Heart right ventricle (tissue), 16 donors: Measurements from ENCODE around the gene ZMAT3. TPM values are rescaled to one million over a fixed set of nuclear protein-coding genes. Genes with fewer than 3 reads are reported as not detected.
A peak's percentile ranks its signal among the peaks of the same experiment; 100 is the strongest.

Experiments used
- ATAC-seq, 8 donors: fragments of 200-7000 bp; cut with Tn5 transposase; one replicate each; pipeline ENCODE4 v1.9.1; 2020; ENCODE audit warnings: mild to moderate bottlenecking in 8 of 8, moderate library complexity in 8 of 8, moderate number of reproducible peaks in 1 of 8
- DNase-seq, 2 donors: peaks; one replicate each; pipeline ENCODE4 v3.0.0-alpha.2; 2020
- H3K27ac ChIP-seq, 10 donors: fragments of 200-600 bp; sonication (generic) in 2 of 10; one replicate each; pipeline versions ENCODE4 v1.5.0 to v1.8.0; 2020 to 2022; ENCODE audit warnings: mild to moderate bottlenecking in 3 of 10
- H3K27me3 ChIP-seq, 7 donors: fragments of 200-600 bp; one replicate each; pipeline ENCODE4 v1.8.0; 2021 to 2022; ENCODE audit warnings: mild to moderate bottlenecking in 2 of 7
- H3K36me3 ChIP-seq, 9 donors: fragments of 200-600 bp; sonication (generic) in 1 of 9; one replicate each; pipeline versions ENCODE4 v1.5.0 to v1.8.0; 2020 to 2022; ENCODE audit warnings: mild to moderate bottlenecking in 2 of 9
- H3K4me1 ChIP-seq, 9 donors: fragments of 200-600 bp; sonication (generic) in 1 of 9; one replicate each; pipeline versions ENCODE4 v1.5.0 to v1.8.0; 2020 to 2022; ENCODE audit warnings: mild to moderate bottlenecking in 4 of 9
- H3K4me3 ChIP-seq, 10 donors: fragments of 200-600 bp; sonication (generic) in 2 of 10; one replicate each; pipeline versions ENCODE4 v1.5.0 to v1.8.0; 2020 to 2022; ENCODE audit warnings: mild to moderate bottlenecking in 7 of 10, moderate library complexity in 2 of 10
- H3K9me3 ChIP-seq, 11 donors: fragments of 200-600 bp in 10 of 11; sonication (generic) in 2 of 11; one replicate each; pipeline versions ENCODE4 v1.5.0 to v1.8.0; 2013 to 2022; ENCODE audit warnings: mild to moderate bottlenecking in 2 of 11, control low read depth in 1 of 11, moderate library complexity in 1 of 11
- WGBS, 2 donors: extraction: QIAGEN DNeasy Blood & Tissue Kit; methylation state at CpG; one replicate each; pipeline ENCODE4 v1.1.7; 2013; ENCODE audit warnings: inconsistent platforms in 1 of 2; 5-methylcytosine and 5-hydroxymethylcytosine counted together
- intact Hi-C, 10 donors: fragments of 100-400 bp; cut with DNase I; formaldehyde crosslinking; loops; one replicate each; pipeline versions ENCODE4 v1.11.1 to v1.14.2; 2022
- polyA plus RNA-seq, 2 donors: library from polyadenylated mRNA; stranded (reverse); fragments of 200-250 nt; gene quantifications; one replicate each; pipeline ENCODE4 v1.2.3, GENCODE V29; 2013
- total RNA-seq, 10 donors: library from RNA; stranded (reverse); fragmentation: NEBNext Ultra II Directional in 3 of 10; extraction: Animal tissue kit (Norgen Biotek cat#: 25700) in 3 of 10; gene quantifications; one replicate each; pipeline versions ENCODE4 v1.2.1 to v1.2.4, GENCODE V29; 2021 to 2023
- TF ChIP-seq, protein P1 (sequence below), 9 donors: fragments of 200-600 bp; sonication (generic) in 2 of 9; IDR thresholded peaks; one replicate each; pipeline versions ENCODE4 v1.5.0 to v1.8.0; 2021 to 2022; ENCODE audit warnings: antibody characterized with exemption in 9 of 9, mild to moderate bottlenecking in 5 of 9, moderate library complexity in 1 of 9
- donor health status: Arrhythmogenic right ventricular cardiomyopathy.
- donor health status: ischemic (EF 13 %, LVEDD 7.1; RV severe dilation, severe dysfunction).
- donor health status: healthy with polysubstance abuse.
- donor health status: DM: no; HTN: yes; CAD: no.
- donor health status: DM: no; HTN: no; CAD: no.
- donor health status: ischemic (EF 25% LVEDD 6.9; RV normal size, moderate dysfunction).
- donor health status: ischemic (EF 25% LVEDD 5.7; RV mildly dilated, moderate dysfunction).
- donor health status: healthy.
- donor health status: DM: yes; HTN: yes; CAD: no.
- donor health status: Ischemic cardiomyopathy.
- donor health status: ischemic (EF 35%, LVEDD 5.7; RV mildly dilated, moderate dysfunction).
- donor health status: nonischemic (EF 11% LVEDD 7.7; RV severe dilation, severe dysfunction).
- donor health status: DM: yes; HTN: yes; CAD: no.
- donor health status: PGD.
- donor health status: ischemic (EF 29% LVEDD 5.4; RV normal size, mild dysfunction).
- donor health status: nonischemic (EF 23%, LVEDD 6.1; RV moderate dilation, normal function).

ZMAT3 gene
- total and polyA plus RNA-seq, 12 donors, result 1.8 to 18.2 (median 12.6) TPM

DNA sequence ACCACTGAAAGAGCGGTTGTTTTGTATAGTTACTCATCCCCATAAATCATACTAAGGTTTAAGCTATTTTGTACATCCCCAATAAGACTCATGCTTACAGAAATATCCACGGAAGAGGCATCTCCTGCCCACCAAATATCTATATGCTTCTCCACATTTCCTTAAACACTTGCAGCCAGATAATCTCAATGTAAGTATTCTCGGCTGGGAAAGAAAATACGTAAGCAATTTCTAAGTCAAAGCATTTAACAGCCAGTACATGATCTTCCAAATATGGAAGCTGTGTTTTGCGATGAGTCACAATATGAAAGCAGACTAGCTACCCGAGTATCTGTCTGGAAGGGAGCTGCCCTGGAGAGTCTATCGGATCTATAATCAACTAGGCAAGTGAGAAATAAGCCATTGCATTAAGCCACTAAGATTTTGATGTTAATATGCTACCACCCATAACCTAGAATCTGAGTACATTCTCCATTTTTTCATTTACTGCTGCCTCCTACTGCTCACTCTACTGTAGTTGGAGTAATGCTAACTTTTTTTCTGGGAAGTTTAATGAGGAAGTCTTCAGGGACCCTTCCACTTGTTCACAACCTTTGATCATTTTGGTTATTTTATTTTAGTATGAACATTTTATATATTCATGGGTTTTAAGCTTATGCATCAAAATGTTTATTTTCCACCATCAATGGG, 26.9 kb upstream of the ZMAT3 start:
- Histone ChIP-seq H3K27ac (no peak overlapping the region), H3K9me3 (no peaks in the 10 kb centered on the region), H3K4me1 (no peaks in the 10 kb centered on the region), H3K36me3 (no peaks in the 10 kb centered on the region), H3K27me3 (peaks cover 0 to 7% (median 0%) of the 10 kb centered on the region in 7 donors), H3K4me3 (peak overlapping the region in 2 of 10 donors; percentile 14 to 25)
- intact Hi-C loops, result no loop called here
- TF ChIP-seq, protein P1, sequence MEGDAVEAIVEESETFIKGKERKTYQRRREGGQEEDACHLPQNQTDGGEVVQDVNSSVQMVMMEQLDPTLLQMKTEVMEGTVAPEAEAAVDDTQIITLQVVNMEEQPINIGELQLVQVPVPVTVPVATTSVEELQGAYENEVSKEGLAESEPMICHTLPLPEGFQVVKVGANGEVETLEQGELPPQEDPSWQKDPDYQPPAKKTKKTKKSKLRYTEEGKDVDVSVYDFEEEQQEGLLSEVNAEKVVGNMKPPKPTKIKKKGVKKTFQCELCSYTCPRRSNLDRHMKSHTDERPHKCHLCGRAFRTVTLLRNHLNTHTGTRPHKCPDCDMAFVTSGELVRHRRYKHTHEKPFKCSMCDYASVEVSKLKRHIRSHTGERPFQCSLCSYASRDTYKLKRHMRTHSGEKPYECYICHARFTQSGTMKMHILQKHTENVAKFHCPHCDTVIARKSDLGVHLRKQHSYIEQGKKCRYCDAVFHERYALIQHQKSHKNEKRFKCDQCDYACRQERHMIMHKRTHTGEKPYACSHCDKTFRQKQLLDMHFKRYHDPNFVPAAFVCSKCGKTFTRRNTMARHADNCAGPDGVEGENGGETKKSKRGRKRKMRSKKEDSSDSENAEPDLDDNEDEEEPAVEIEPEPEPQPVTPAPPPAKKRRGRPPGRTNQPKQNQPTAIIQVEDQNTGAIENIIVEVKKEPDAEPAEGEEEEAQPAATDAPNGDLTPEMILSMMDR (IDR thresholded peaks at IDR 0.05), result peak in 2 of 9 donors; percentile 15 to 24
- ATAC-seq (no peak), DNase-seq (no peak)
- WGBS, 2 donors, result 72 to 79% methylated on average over 7 of the region's 7 CpGs

DNA sequence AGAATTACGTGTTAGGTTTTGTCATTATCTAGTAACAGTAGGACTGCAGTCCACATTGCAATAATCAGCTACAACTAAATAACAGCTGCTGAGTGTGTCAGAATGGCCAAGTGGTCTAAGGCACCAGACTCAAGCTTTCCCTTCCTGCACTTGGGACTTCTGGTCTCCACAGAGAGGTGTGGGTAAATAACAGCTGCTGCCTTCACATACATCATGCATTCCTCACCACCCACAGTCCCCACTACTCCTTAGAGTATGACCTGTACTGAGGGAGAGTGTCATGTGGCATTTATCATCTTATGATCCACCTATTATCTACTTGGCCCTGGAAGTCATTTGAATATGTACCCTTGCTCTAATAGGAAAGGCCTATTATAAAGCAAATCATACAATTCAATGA, 22.2 kb upstream of the ZMAT3 start:
- DNase-seq (no peak), ATAC-seq (no peak)
- no peak overlapping the region for H3K4me3 ChIP-seq
- TF ChIP-seq, protein P1 (IDR thresholded peaks at IDR 0.05), result no peak
- H3K36me3 ChIP-seq, result no peaks in the 10 kb centered on the region
- WGBS, 2 donors, result 88% methylated on average over 1 of the region's 1 CpG
- H3K27ac ChIP-seq, result no peak overlapping the region
- intact Hi-C loops, result no loop called here
- H3K4me1 ChIP-seq, result no peaks in the 10 kb centered on the region
- H3K27me3 ChIP-seq, result peaks cover 0 to 15% (median 0%) of the 10 kb centered on the region in 7 donors
- no peaks in the 10 kb centered on the region for H3K9me3 ChIP-seq

DNA sequence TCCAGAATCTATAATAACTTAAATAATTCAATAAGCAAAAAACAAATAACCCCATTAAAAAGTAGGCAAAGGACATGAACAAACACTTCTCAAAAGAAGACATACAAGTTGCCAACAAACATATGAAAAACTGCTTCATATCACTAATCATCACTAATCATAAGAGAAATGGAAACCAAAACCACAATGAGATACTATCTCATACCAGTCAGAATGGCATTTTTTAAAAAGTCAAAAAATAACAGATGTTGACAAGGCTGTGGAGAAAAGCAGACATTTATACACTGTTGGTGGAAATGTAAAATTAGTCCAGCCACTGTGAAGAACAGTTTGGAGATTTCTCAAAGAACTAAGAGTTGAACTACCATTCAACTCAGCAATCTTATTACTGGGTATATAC, 19.5 kb upstream of the ZMAT3 start:
- no peak for DNase-seq
- H3K36me3 ChIP-seq, result no peaks in the 10 kb centered on the region
- H3K27ac ChIP-seq, result no peak overlapping the region
- ATAC-seq, result no peak
- TF ChIP-seq, protein P1 (IDR thresholded peaks at IDR 0.05), result no peak
- intact Hi-C loops, result no loop called here
- no peaks in the 10 kb centered on the region for H3K9me3 ChIP-seq
- H3K27me3 ChIP-seq, result peaks cover 0 to 8% (median 0%) of the 10 kb centered on the region in 7 donors
- no peaks in the 10 kb centered on the region for H3K4me1 ChIP-seq
- no peak overlapping the region for H3K4me3 ChIP-seq

DNA sequence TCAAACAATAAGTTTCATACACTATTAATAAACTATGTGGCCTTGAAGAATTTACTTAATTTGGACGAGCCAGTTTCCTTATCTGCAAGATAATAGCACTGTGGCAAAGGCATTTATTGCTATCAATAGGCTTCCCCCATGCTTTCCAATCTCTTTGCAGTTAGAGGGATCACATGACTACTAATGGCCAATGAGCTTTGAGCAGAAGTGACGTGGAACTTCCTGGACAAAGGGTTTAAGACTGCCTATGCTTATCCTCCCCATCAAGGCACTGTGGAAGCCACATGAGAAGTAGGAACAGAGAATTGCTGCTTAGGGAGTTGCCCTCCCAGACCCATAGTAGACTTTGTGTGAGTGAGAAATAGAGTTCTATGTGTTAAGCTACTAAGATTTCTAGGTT, 16.7 kb upstream of the ZMAT3 start:
- Histone ChIP-seq H3K36me3 (no peaks in the 10 kb centered on the region), H3K4me1 (no peaks in the 10 kb centered on the region), H3K27me3 (peaks cover 0 to 8% (median 0%) of the 10 kb centered on the region in 7 donors), H3K4me3 (no peak overlapping the region), H3K9me3 (no peaks in the 10 kb centered on the region), H3K27ac (no peak overlapping the region)
- 28 to 34% methylated on average over 2 of the region's 2 CpGs for WGBS, 2 donors
- DNase-seq (no peak), ATAC-seq (no peak)
- intact Hi-C loops, result no loop called here
- TF ChIP-seq, protein P1 (IDR thresholded peaks at IDR 0.05), result no peak
